H1 (cell line): ENCODE results near the gene RFC3. TPM values are rescaled to one million over a fixed set of nuclear protein-coding genes. Genes with fewer than 3 reads are reported as not detected.

Source experiments
- ASH2L ChIP-seq: fragments of 200-600, 300-600 bp; sonication (generic); IDR thresholded peaks from one replicate; pipeline ENCODE4 v1.7.1; 2017; ENCODE audit warnings: low read length
- ATF3 ChIP-seq: IDR thresholded peaks from 2 replicates; pipeline ENCODE4 v1.6.1; 2011; ENCODE audit warnings: low read depth, mild to moderate bottlenecking, low read length; ENCODE audit not compliant: insufficient read depth
- BACH1 ChIP-seq: IDR thresholded peaks from 2 replicates; pipeline ENCODE4 v1.6.1; 2012; ENCODE audit warnings: low read length, improper control_type of control experiment
- GABPA ChIP-seq: IDR thresholded peaks from 2 replicates; pipeline ENCODE4 v1.6.1; 2011; ENCODE audit warnings: mild to moderate bottlenecking, low read length, moderate library complexity, borderline replicate concordance; ENCODE audit not compliant: insufficient read depth
- HDAC2 ChIP-seq, 2 experiments: fragments of 300-600 bp in 1 of 2; sonication (generic) in 1 of 2; IDR thresholded peaks; 2 replicates each; pipeline ENCODE4 v1.6.1; 2011 to 2012; ENCODE audit warnings: low read depth in 2 of 2, low read length in 2 of 2, mild to moderate bottlenecking in 2 of 2, moderate library complexity in 2 of 2, borderline replicate concordance in 1 of 2, inconsistent platforms in 1 of 2
- KDM1A ChIP-seq: fragments of 200-600, 300-600 bp; sonication (generic); IDR thresholded peaks from 2 replicates; pipeline ENCODE4 v1.7.1; 2016; ENCODE audit warnings: mild to moderate bottlenecking, low read length, borderline replicate concordance
- KDM4A ChIP-seq: IDR thresholded peaks from one replicate; pipeline ENCODE4 v1.7.1; 2012; ENCODE audit warnings: low read depth, mild to moderate bottlenecking, moderate library complexity, low read length, inconsistent platforms; ENCODE audit not compliant: severe bottlenecking
- SIRT6 ChIP-seq: IDR thresholded peaks from one replicate; pipeline ENCODE4 v1.7.1; 2012; ENCODE audit warnings: low read length, inconsistent platforms
- SP1 ChIP-seq: IDR thresholded peaks from 2 replicates; pipeline ENCODE4 v1.6.1; 2011; ENCODE audit warnings: low read depth, low read length
- SP4 ChIP-seq: IDR thresholded peaks from 2 replicates; pipeline ENCODE4 v1.6.1; 2012; ENCODE audit warnings: low read length, inconsistent platforms
- polyA plus RNA-seq, 7 experiments: library from polyadenylated mRNA; depleted of rRNA in 3 of 7; stranded (reverse) in 5 of 7; unstranded in 2 of 7; fragments of >200 nt in 5 of 7; fragments of 200-250 nt in 2 of 7; gene quantifications; 1 replicate in 5 of 7; 2 replicates in 1 of 7; 4 replicates in 1 of 7; pipeline versions ENCODE4 v1.2.1 to v1.2.3, GENCODE V29; 2011 to 2013; ENCODE audit warnings: missing spikeins in 2 of 7, mixed read lengths in 2 of 7
- total RNA-seq: library from RNA; stranded (reverse); fragmentation: NEBNext Ultra II Directional; extraction: Animal tissue kit (Norgen Biotek cat#: 25700); gene quantifications from 2 replicates; pipeline ENCODE4 v1.2.1, GENCODE V29; 2021

RFC3 gene
- total and polyA plus RNA-seq, 2 of the 8 experiments (the other 6 are each of a cell fraction or from before 2014, with no cell fraction given): 26.4 to 45.6 TPM

- TF ChIP-seq KDM1A (no peak), HDAC2 (IDR thresholded peaks at IDR 0.05; ENCODE audit: borderline replicate concordance in 1 of 2, low read depth in 2 of 2, low read length in 2 of 2) (no peak), KDM4A (no peak), SIRT6 (no peak), ASH2L (no peak), ATF3 (no peak), SP4 (no peak), SP1 (no peak), BACH1 (no peak), GABPA (no peak)
Observed at GRCh38 chr13:33862016-33862415, 44.1 kb downstream of the RFC3 start (continued).
